ENCODE data around the gene MYL7. TPM values are rescaled to one million over a fixed set of nuclear protein-coding genes. Genes with fewer than 3 reads are reported as not detected.

MYL7 gene
- total RNA-seq, 1 experiment from 2014 or later, result not detected

DNA sequence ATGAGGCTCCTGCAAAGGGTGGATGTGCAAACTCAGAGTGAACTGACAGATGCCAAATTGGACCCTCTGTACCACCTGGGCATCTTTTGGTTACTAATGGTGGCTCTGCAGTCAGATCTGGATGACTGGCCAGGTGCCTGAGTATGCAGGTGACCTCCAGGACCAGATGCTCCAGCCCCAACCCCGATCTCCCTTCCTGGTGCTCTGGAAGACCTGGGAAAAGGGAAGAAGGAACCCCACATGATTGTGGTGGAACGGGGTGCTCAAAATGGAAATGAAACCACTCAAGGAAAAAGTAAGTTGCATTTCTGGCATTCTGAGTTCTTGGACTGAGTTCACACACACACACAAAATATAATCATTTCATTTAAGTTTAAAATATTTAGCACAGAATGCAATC, 46.8 kb downstream of the MYL7 start:
- Histone ChIP-seq H3K4me1 (ENCODE audit: insufficient read depth, low read length, poor library complexity, severe bottlenecking) (peaks cover 1% of the 10 kb centered on the region), H3K36me3 (ENCODE audit: insufficient read depth, low read length, poor library complexity, severe bottlenecking) (no peaks in the 10 kb centered on the region), H3K27me3 (replicated peaks; ENCODE audit: insufficient read depth, low read depth, low read length, poor library complexity) (no peaks in the 10 kb centered on the region), H3K9me3 (ENCODE audit: low read depth, low read length, poor library complexity, severe bottlenecking) (no peaks in the 10 kb centered on the region), H3K4me3 (ENCODE audit: low read depth, low read length, poor library complexity, severe bottlenecking) (no peak overlapping the region), H3K27ac (ENCODE audit: low read depth, low read length, poor library complexity, severe bottlenecking) (no peak overlapping the region)
- TF ChIP-seq, protein P1, sequence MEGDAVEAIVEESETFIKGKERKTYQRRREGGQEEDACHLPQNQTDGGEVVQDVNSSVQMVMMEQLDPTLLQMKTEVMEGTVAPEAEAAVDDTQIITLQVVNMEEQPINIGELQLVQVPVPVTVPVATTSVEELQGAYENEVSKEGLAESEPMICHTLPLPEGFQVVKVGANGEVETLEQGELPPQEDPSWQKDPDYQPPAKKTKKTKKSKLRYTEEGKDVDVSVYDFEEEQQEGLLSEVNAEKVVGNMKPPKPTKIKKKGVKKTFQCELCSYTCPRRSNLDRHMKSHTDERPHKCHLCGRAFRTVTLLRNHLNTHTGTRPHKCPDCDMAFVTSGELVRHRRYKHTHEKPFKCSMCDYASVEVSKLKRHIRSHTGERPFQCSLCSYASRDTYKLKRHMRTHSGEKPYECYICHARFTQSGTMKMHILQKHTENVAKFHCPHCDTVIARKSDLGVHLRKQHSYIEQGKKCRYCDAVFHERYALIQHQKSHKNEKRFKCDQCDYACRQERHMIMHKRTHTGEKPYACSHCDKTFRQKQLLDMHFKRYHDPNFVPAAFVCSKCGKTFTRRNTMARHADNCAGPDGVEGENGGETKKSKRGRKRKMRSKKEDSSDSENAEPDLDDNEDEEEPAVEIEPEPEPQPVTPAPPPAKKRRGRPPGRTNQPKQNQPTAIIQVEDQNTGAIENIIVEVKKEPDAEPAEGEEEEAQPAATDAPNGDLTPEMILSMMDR (conservative IDR thresholded peaks at IDR 0.05; ENCODE audit: low read depth, low read length), result no peak
- no peak for TF ChIP-seq EZH2 (IDR thresholded peaks at IDR 0.05; ENCODE audit: borderline replicate concordance, low read depth, low read length, poor library complexity, severe bottlenecking)
- no peak for DNase-seq (ENCODE audit: low spot score)
- POLR2A ChIA-PET (ENCODE audit: low non-redundant PET), result no interaction called here
- BruUV-seq (replicated peaks), result no TSS peak
- CTCF ChIA-PET, result no interaction called here
- intact Hi-C loops (cut with micrococcal nuclease; ENCODE audit: unreplicated experiment), result no loop called here

DNA sequence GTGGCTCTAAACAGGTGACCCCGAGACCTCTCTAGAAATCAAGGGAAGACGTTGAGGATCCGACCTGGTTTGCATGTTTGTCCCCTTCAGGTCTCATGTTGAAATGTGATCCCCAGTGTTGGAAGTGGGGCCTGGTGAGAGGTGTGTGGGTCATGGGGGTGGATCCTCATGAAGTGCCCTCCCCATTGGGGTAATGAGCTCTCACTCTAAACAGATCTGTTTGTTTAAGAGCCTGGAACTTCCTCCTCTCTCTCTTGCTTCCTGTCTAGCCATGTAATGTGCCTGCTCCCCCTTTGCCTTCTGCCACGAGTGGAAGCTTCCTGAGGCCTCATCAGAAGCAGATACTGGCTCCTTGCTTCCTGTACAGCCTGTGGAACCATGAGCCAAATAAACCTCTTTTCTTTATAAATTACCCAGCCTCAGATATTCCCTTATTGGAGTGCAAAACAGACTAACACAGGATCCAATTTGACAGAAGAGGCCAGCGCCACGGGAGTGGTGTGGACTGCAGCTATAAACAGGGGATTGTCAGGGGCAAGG, 48.0 kb downstream of the MYL7 start:
- Histone ChIP-seq H3K36me3 (ENCODE audit: insufficient read depth, low read length, poor library complexity, severe bottlenecking) (no peaks in the 10 kb centered on the region), H3K4me1 (ENCODE audit: insufficient read depth, low read length, poor library complexity, severe bottlenecking) (no peaks in the 10 kb centered on the region), H3K27me3 (replicated peaks; ENCODE audit: insufficient read depth, low read depth, low read length, poor library complexity) (no peaks in the 10 kb centered on the region), H3K27ac (ENCODE audit: low read depth, low read length, poor library complexity, severe bottlenecking) (no peak overlapping the region), H3K9me3 (ENCODE audit: low read depth, low read length, poor library complexity, severe bottlenecking) (no peaks in the 10 kb centered on the region), H3K4me3 (ENCODE audit: low read depth, low read length, poor library complexity, severe bottlenecking) (no peak overlapping the region)
- BruUV-seq (replicated peaks), result no TSS peak
- intact Hi-C loops (cut with micrococcal nuclease; ENCODE audit: unreplicated experiment), result no loop called here
- DNase-seq (ENCODE audit: low spot score), result no peak
- TF ChIP-seq EZH2 (IDR thresholded peaks at IDR 0.05; ENCODE audit: borderline replicate concordance, low read depth, low read length, poor library complexity, severe bottlenecking), result no peak
- TF ChIP-seq, protein P1 (conservative IDR thresholded peaks at IDR 0.05; ENCODE audit: low read depth, low read length), result no peak
- ChIA-PET POLR2A (ENCODE audit: low non-redundant PET) (no interaction called here), CTCF (no interaction called here)

Other genes with a start within 250 kb of the MYL7 start
- gene URGCP, start 234.7 kb downstream of the MYL7 start, total RNA-seq (2021), result 23.8 and 26.6 TPM in 2 replicates
- gene UBE2D4, start 214.9 kb downstream of the MYL7 start, total RNA-seq (2021), result 10.6 and 11.8 TPM in 2 replicates
- gene SPDYE1, start 143.4 kb downstream of the MYL7 start, total RNA-seq (2021), result not detected in 2 replicates
- 64.5 and 74.4 TPM in 2 replicates for gene DBNL, start 96.6 kb downstream of the MYL7 start, total RNA-seq (2021)
- not detected in 2 replicates for gene PGAM2, start 75.8 kb downstream of the MYL7 start, total RNA-seq (2021)
- gene POLM, start 58.8 kb downstream of the MYL7 start, total RNA-seq (2021), result 9.6 and 12.8 TPM in 2 replicates
- 30.1 and 31.8 TPM in 2 replicates for gene AEBP1, start 37.0 kb downstream of the MYL7 start, total RNA-seq (2021)
- gene POLD2, start 17.8 kb downstream of the MYL7 start, total RNA-seq (2021), result 252 TPM in 2 replicates
- not detected in 2 replicates for gene GCK, start 48.1 kb upstream of the MYL7 start, total RNA-seq (2021)
- 126 and 140 TPM in 2 replicates for gene YKT6, start 59.6 kb upstream of the MYL7 start, total RNA-seq (2021)
- 0.13 and 0.42 TPM in 2 replicates for gene CAMK2B, start 184.3 kb upstream of the MYL7 start, total RNA-seq (2021)

All from A673 (cell line).